ENCODE data around the gene RAD23B. TPM values are rescaled to one million over a fixed set of nuclear protein-coding genes. Genes with fewer than 3 reads are reported as not detected.

Gene RAD23B
- total RNA-seq, 1 donor from 2014 or later, result 205 TPM

- TF ChIP-seq EZH2 (IDR thresholded peaks at IDR 0.05; ENCODE audit: insufficient read depth, low read length), result no peak
- no peak for TF ChIP-seq CTCF (IDR thresholded peaks at IDR 0.05; ENCODE audit: insufficient read depth, low read depth, low read length)
- DNase-seq (ENCODE audit: low read depth), result no peak
- no peaks in the 10 kb centered on the region for H3K9me3 Mint-ChIP-seq (ENCODE audit: unreplicated experiment)
These were observed 34.4 kb upstream of the RAD23B start for GRCh38 chr9:107248714-107249113.

GRCh38 chr9:107249131-107249533 is 33.9 kb upstream of the RAD23B start:
- Histone ChIP-seq H3K36me3 (ENCODE audit: insufficient read depth, low read length) (no peaks in the 10 kb centered on the region), H3K4me2 (ENCODE audit: low read length) (no peak overlapping the region), H4K20me1 (ENCODE audit: insufficient read depth, low read length) (no peaks in the 10 kb centered on the region), H3K4me1 (ENCODE audit: insufficient read depth, low read length) (peaks cover 16% of the 10 kb centered on the region), H3K9me3 (ENCODE audit: insufficient read depth, low read depth, low read length) (no peaks in the 10 kb centered on the region), H3K27ac (ENCODE audit: low read depth, low read length) (no peak overlapping the region), H3K27me3 (ENCODE audit: insufficient read depth, low read length) (no peaks in the 10 kb centered on the region), H3K79me2 (ENCODE audit: insufficient read depth, low read length) (no peaks in the 10 kb centered on the region), H3K4me3 (ENCODE audit: insufficient read depth, low read depth, low read length) (no peak overlapping the region), H3K9ac (ENCODE audit: low read length) (no peak overlapping the region), H2AFZ (ENCODE audit: low read depth, low read length) (peak overlapping the region; percentile 60)
- DNase-seq (ENCODE audit: low read depth), result peak; percentile 12
- H3K4me3 Mint-ChIP-seq (ENCODE audit: unreplicated experiment), result peak overlapping the region; percentile 68
- peaks cover 31% of the 10 kb centered on the region for H3K4me1 Mint-ChIP-seq (ENCODE audit: low read depth, unreplicated experiment)
- peak overlapping the region; percentile 99 for H3K27ac Mint-ChIP-seq (ENCODE audit: unreplicated experiment)
- no peak for TF ChIP-seq EZH2 (IDR thresholded peaks at IDR 0.05; ENCODE audit: insufficient read depth, low read length)
- TF ChIP-seq CTCF (IDR thresholded peaks at IDR 0.05; ENCODE audit: insufficient read depth, low read depth, low read length), result no peak
- H3K27me3 Mint-ChIP-seq (ENCODE audit: low read depth, unreplicated experiment), result no peaks in the 10 kb centered on the region
- no peaks in the 10 kb centered on the region for H3K9me3 Mint-ChIP-seq (ENCODE audit: unreplicated experiment)
- no peak for FAIRE-seq
- H3K36me3 Mint-ChIP-seq (ENCODE audit: low read depth, unreplicated experiment), result peaks cover 4% of the 10 kb centered on the region

More at GRCh38 chr9:107248714-107249113, 34.4 kb upstream of the RAD23B start:
- Mint-ChIP-seq H3K4me1 (ENCODE audit: low read depth, unreplicated experiment) (peaks cover 35% of the 10 kb centered on the region), H3K27me3 (ENCODE audit: low read depth, unreplicated experiment) (no peaks in the 10 kb centered on the region), H3K27ac (ENCODE audit: unreplicated experiment) (peak overlapping the region; percentile 99), H3K36me3 (ENCODE audit: low read depth, unreplicated experiment) (peaks cover 4% of the 10 kb centered on the region), H3K4me3 (ENCODE audit: unreplicated experiment) (peak overlapping the region; percentile 68)
- Histone ChIP-seq H3K9ac (ENCODE audit: low read length) (no peak overlapping the region), H3K79me2 (ENCODE audit: insufficient read depth, low read length) (no peaks in the 10 kb centered on the region), H4K20me1 (ENCODE audit: insufficient read depth, low read length) (no peaks in the 10 kb centered on the region), H3K27ac (ENCODE audit: low read depth, low read length) (no peak overlapping the region), H3K27me3 (ENCODE audit: insufficient read depth, low read length) (no peaks in the 10 kb centered on the region), H3K4me3 (ENCODE audit: insufficient read depth, low read depth, low read length) (no peak overlapping the region), H3K4me2 (ENCODE audit: low read length) (no peak overlapping the region), H2AFZ (ENCODE audit: low read depth, low read length) (peak overlapping the region; percentile 60), H3K36me3 (ENCODE audit: insufficient read depth, low read length) (no peaks in the 10 kb centered on the region), H3K4me1 (ENCODE audit: insufficient read depth, low read length) (peaks cover 20% of the 10 kb centered on the region), H3K9me3 (ENCODE audit: insufficient read depth, low read depth, low read length) (no peaks in the 10 kb centered on the region)
- no peak for FAIRE-seq

GRCh38 chr9:107249665-107250285 is 33.3 kb upstream of the RAD23B start:
- Mint-ChIP-seq H3K36me3 (ENCODE audit: low read depth, unreplicated experiment) (peaks cover 4% of the 10 kb centered on the region), H3K27me3 (ENCODE audit: low read depth, unreplicated experiment) (no peaks in the 10 kb centered on the region), H3K27ac (ENCODE audit: unreplicated experiment) (peak overlapping the region; percentile 34), H3K9me3 (ENCODE audit: unreplicated experiment) (no peaks in the 10 kb centered on the region), H3K4me3 (ENCODE audit: unreplicated experiment) (no peak overlapping the region), H3K4me1 (ENCODE audit: low read depth, unreplicated experiment) (peaks cover 29% of the 10 kb centered on the region)
- H3K79me2 ChIP-seq (ENCODE audit: insufficient read depth, low read length), result no peaks in the 10 kb centered on the region
- H3K4me2 ChIP-seq (ENCODE audit: low read length), result no peak overlapping the region
- FAIRE-seq (no peak), DNase-seq (ENCODE audit: low read depth) (no peak)
- peaks cover 16% of the 10 kb centered on the region for H3K4me1 ChIP-seq (ENCODE audit: insufficient read depth, low read length)
- no peak overlapping the region for H2AFZ ChIP-seq (ENCODE audit: low read depth, low read length)
- no peak for TF ChIP-seq CTCF (IDR thresholded peaks at IDR 0.05; ENCODE audit: insufficient read depth, low read depth, low read length)
- no peak for TF ChIP-seq EZH2 (IDR thresholded peaks at IDR 0.05; ENCODE audit: insufficient read depth, low read length)
- H3K36me3 ChIP-seq (ENCODE audit: insufficient read depth, low read length), result no peaks in the 10 kb centered on the region
- no peak overlapping the region for H3K27ac ChIP-seq (ENCODE audit: low read depth, low read length)
- H3K9ac ChIP-seq (ENCODE audit: low read length), result no peak overlapping the region
- no peaks in the 10 kb centered on the region for H3K9me3 ChIP-seq (ENCODE audit: insufficient read depth, low read depth, low read length)
- no peaks in the 10 kb centered on the region for H4K20me1 ChIP-seq (ENCODE audit: insufficient read depth, low read length)
- H3K4me3 ChIP-seq (ENCODE audit: insufficient read depth, low read depth, low read length), result no peak overlapping the region
- H3K27me3 ChIP-seq (ENCODE audit: insufficient read depth, low read length), result no peaks in the 10 kb centered on the region
